ENCODE results near the gene CCDC85C.

Gene CCDC85C

GRCh38 chr14:99507860-99508640 lies 96.0 kb downstream of the CCDC85C start:
- no peak for DNase-seq

GRCh38 chr14:99506276-99506675 lies 97.7 kb downstream of the CCDC85C start:
- DNase-seq: no peak

- DNase-seq: no peak
These were observed 98.9 kb downstream of the CCDC85C start for GRCh38 chr14:99505089-99505488.

- DNase-seq: no peak
These were observed 100.1 kb downstream of the CCDC85C start for GRCh38 chr14:99503848-99504453.

GRCh38 chr14:99502989-99503421 lies 101.0 kb downstream of the CCDC85C start:
- no peak for DNase-seq

- DNase-seq: no peak
These were observed 106.1 kb downstream of the CCDC85C start for GRCh38 chr14:99497894-99498293.

GRCh38 chr14:99497341-99497740 lies 106.7 kb downstream of the CCDC85C start:
- DNase-seq: no peak

GRCh38 chr14:99484106-99484505 lies 119.9 kb downstream of the CCDC85C start:
- no peak for DNase-seq

GRCh38 chr14:99481745-99482099 lies 122.3 kb downstream of the CCDC85C start:
- no peak for DNase-seq

GRCh38 chr14:99480917-99481744 lies 122.9 kb downstream of the CCDC85C start, which contains the start of gene CCNK:
Gene CCNK (plus strand): TSS chr14:99481409. CDS start chr14:99492678, 11,269 bp downstream.
- peak; percentile 99 for DNase-seq

GRCh38 chr14:99479906-99480869 lies 123.8 kb downstream of the CCDC85C start, which contains the start of gene SETD3:
Gene SETD3 (minus strand): TSS chr14:99480859. CDS start chr14:99465805, 15,054 bp downstream.
- no peak for DNase-seq

GRCh38 chr14:99479160-99479905 lies 124.7 kb downstream of the CCDC85C start:
- no peak for DNase-seq

- no peak for DNase-seq
These were observed 125.9 kb downstream of the CCDC85C start for GRCh38 chr14:99478128-99478527.

GRCh38 chr14:99476864-99477263 lies 127.1 kb downstream of the CCDC85C start:
- no peak for DNase-seq

GRCh38 chr14:99475660-99476059 lies 128.3 kb downstream of the CCDC85C start:
- no peak for DNase-seq

GRCh38 chr14:99475179-99475578 lies 128.8 kb downstream of the CCDC85C start:
- DNase-seq: no peak

- no peak for DNase-seq
These were observed 130.5 kb downstream of the CCDC85C start for GRCh38 chr14:99473458-99473857.

- no peak for DNase-seq
These were observed 131.1 kb downstream of the CCDC85C start for GRCh38 chr14:99472937-99473336.

- DNase-seq: no peak
These were observed 132.3 kb downstream of the CCDC85C start for GRCh38 chr14:99471731-99472130.

- no peak for DNase-seq
These were observed 135.0 kb downstream of the CCDC85C start for GRCh38 chr14:99468836-99469592.

- DNase-seq: no peak
These were observed 135.9 kb downstream of the CCDC85C start for GRCh38 chr14:99468081-99468480.

Measured in NCI-H1092 (cell line).